ENCODE data around the gene PARD3.
"Not testable (repeated sequence)": the region's sequence is repeated elsewhere in the genome, so short reads cannot be mapped to it uniquely, and the experiment has no call there.

PARD3 gene

GRCh38 chr10:34369120-34369519, 446.0 kb downstream of the PARD3 start:
- no peak for TF ChIP-seq CTCF (IDR thresholded peaks at IDR 0.05; ENCODE audit: control extremely low read depth, extremely low read depth, low read depth, missing control alignments)
- DNase-seq (ENCODE audit: extremely low spot score) = no peak
- CTCF ChIA-PET = interaction anchor here (1.0 kb wide), 1 partner anchor 10 kb away, joined by 3 read pairs; no protein-coding TSS in a partner anchor
- POLR2A ChIA-PET = interaction anchor here (0.6 kb wide), 1 partner anchor 71 kb away, joined by 3 read pairs; no protein-coding TSS in a partner anchor

GRCh38 chr10:34364253-34365037, 450.7 kb downstream of the PARD3 start:
- no peak for TF ChIP-seq CTCF (IDR thresholded peaks at IDR 0.05; ENCODE audit: control extremely low read depth, extremely low read depth, low read depth, missing control alignments)
- CTCF ChIA-PET = interaction anchor here (0.7 to 1.0 kb wide), 2 partner anchors 12 to 26 kb away, joined by 3 to 4 read pairs; no protein-coding TSS in a partner anchor
- POLR2A ChIA-PET = no interaction called here
- no peak for DNase-seq (ENCODE audit: extremely low spot score)

- DNase-seq (ENCODE audit: extremely low spot score) = no peak
- no peak for TF ChIP-seq CTCF (IDR thresholded peaks at IDR 0.05; ENCODE audit: control extremely low read depth, extremely low read depth, low read depth, missing control alignments)
- POLR2A ChIA-PET = no interaction called here
- CTCF ChIA-PET = no interaction called here
Measured at GRCh38 chr10:34360984-34361383, 454.1 kb downstream of the PARD3 start.

- POLR2A ChIA-PET = no interaction called here
- TF ChIP-seq CTCF (IDR thresholded peaks at IDR 0.05; ENCODE audit: control extremely low read depth, extremely low read depth, low read depth, missing control alignments) = no peak
- CTCF ChIA-PET = interaction anchor here (1.3 kb wide), 1 partner anchor 10 kb away, joined by 3 read pairs; no protein-coding TSS in a partner anchor
- DNase-seq (ENCODE audit: extremely low spot score) = no peak
Measured at GRCh38 chr10:34359435-34359813, 455.7 kb downstream of the PARD3 start.

- DNase-seq (ENCODE audit: extremely low spot score) = no peak
- POLR2A ChIA-PET = no interaction called here
- TF ChIP-seq CTCF (IDR thresholded peaks at IDR 0.05; ENCODE audit: control extremely low read depth, extremely low read depth, low read depth, missing control alignments) = no peak
- CTCF ChIA-PET = interaction anchor here (1.3 kb wide), 1 partner anchor 10 kb away, joined by 3 read pairs; no protein-coding TSS in a partner anchor
Measured at GRCh38 chr10:34358729-34359434, 456.2 kb downstream of the PARD3 start.

- ChIA-PET POLR2A (no interaction called here), CTCF (no interaction called here)
- no peak for TF ChIP-seq CTCF (IDR thresholded peaks at IDR 0.05; ENCODE audit: control extremely low read depth, extremely low read depth, low read depth, missing control alignments)
Measured at GRCh38 chr10:34356463-34356862, 458.6 kb downstream of the PARD3 start.

GRCh38 chr10:34353530-34353929, 461.6 kb downstream of the PARD3 start:
- CTCF ChIA-PET; POLR2A ChIA-PET; DNase-seq (ENCODE audit: extremely low spot score): not testable (repeated sequence)

More at GRCh38 chr10:34356463-34356862, 458.6 kb downstream of the PARD3 start:
- DNase-seq (ENCODE audit: extremely low spot score) = no peak

GRCh38 chr10:34352599-34353204, 462.4 kb downstream of the PARD3 start:
- CTCF ChIA-PET; DNase-seq (ENCODE audit: extremely low spot score); POLR2A ChIA-PET: not testable (repeated sequence)

Data from GM10248 (cell line).